Fibroblast of lung (primary cell): ENCODE results near the gene AGBL4. TPM values are rescaled to one million over a fixed set of nuclear protein-coding genes. Genes with fewer than 3 reads are reported as not detected.
A peak's percentile ranks its signal among the peaks of the same experiment; 100 is the strongest.

Source experiments
- DNase-seq, 2 donors: peaks; one replicate each; pipeline versions ENCODE4 v3.0.0 to v3.0.0-alpha.2; 2010; ENCODE audit warnings: low read depth in 2 of 2
- H2AFZ ChIP-seq: 2 replicates; pipeline ENCODE4 v1.5.1; 2012; ENCODE audit warnings: low read length, control low read depth, inconsistent platforms
- H3K27ac ChIP-seq: 2 replicates; pipeline ENCODE4 v1.5.1; 2011; ENCODE audit warnings: low read length, control low read depth; ENCODE audit not compliant: insufficient read depth
- H3K27me3 ChIP-seq: 2 replicates; pipeline ENCODE4 v1.5.1; 2011; ENCODE audit warnings: mild to moderate bottlenecking, low read length; ENCODE audit not compliant: control insufficient read depth, insufficient read depth
- H3K36me3 ChIP-seq: 2 replicates; pipeline ENCODE4 v1.5.1; 2011; ENCODE audit warnings: low read length; ENCODE audit not compliant: control insufficient read depth, insufficient read depth
- H3K4me1 ChIP-seq: 2 replicates; pipeline ENCODE4 v1.5.1; 2011; ENCODE audit warnings: low read length; ENCODE audit not compliant: control insufficient read depth, insufficient read depth; ENCODE audit errors: extremely low read depth
- H3K4me2 ChIP-seq: 2 replicates; pipeline ENCODE4 v1.5.1; 2011; ENCODE audit warnings: low read length, control low read depth; ENCODE audit not compliant: insufficient read depth; ENCODE audit errors: extremely low read depth
- H3K4me3 ChIP-seq, 4 experiments: fragments of 200-600 bp in 1 of 4; sonication (generic) in 1 of 4; replicated peaks in 1 of 4; 2 replicates each; pipeline ENCODE4 v1.5.1; 2011 to 2016; ENCODE audit warnings: low read length in 4 of 4, low read depth in 3 of 4, mild to moderate bottlenecking in 3 of 4, control low read depth in 2 of 4, inconsistent platforms in 1 of 4, mixed read lengths in 1 of 4; ENCODE audit not compliant: insufficient read depth in 1 of 4; ENCODE audit errors: control extremely low read depth in 1 of 4
- H3K79me2 ChIP-seq: 2 replicates; pipeline ENCODE4 v1.5.1; 2012; ENCODE audit warnings: mild to moderate bottlenecking, low read length, inconsistent platforms; ENCODE audit not compliant: control insufficient read depth, insufficient read depth
- H3K9ac ChIP-seq: 2 replicates; pipeline ENCODE4 v1.5.1; 2011; ENCODE audit warnings: mild to moderate bottlenecking, low read length, control low read depth; ENCODE audit not compliant: insufficient read depth
- H3K9me3 ChIP-seq: 2 replicates; pipeline ENCODE4 v1.5.1; 2012; ENCODE audit warnings: low read depth, low read length; ENCODE audit not compliant: control insufficient read depth, insufficient read depth
- H4K20me1 ChIP-seq: 2 replicates; pipeline ENCODE4 v1.5.1; 2011; ENCODE audit warnings: low read length; ENCODE audit not compliant: control insufficient read depth, insufficient read depth; ENCODE audit errors: extremely low read depth
- CTCF ChIP-seq, 2 donors: IDR thresholded peaks in 1 of 2; conservative IDR thresholded peaks in 1 of 2; 1 replicate in 1 of 2; 2 replicates in 1 of 2; pipeline ENCODE4 v1.5.1; 2011 to 2012; ENCODE audit warnings: low read length in 2 of 2, control low read depth in 1 of 2, inconsistent platforms in 1 of 2, low read depth in 1 of 2, mild to moderate bottlenecking in 1 of 2
- EZH2 ChIP-seq: IDR thresholded peaks from 2 replicates; pipeline ENCODE4 v1.5.1; 2012; ENCODE audit warnings: low read length, control low read depth, mild to moderate bottlenecking; ENCODE audit errors: missing control alignments
- polyA plus RNA-seq, 2 donors: library from polyadenylated mRNA; depleted of rRNA in 1 of 2; stranded (reverse) in 1 of 2; unstranded in 1 of 2; fragments of >200 nt; gene quantifications; 2 replicates each; pipeline ENCODE4 v1.2.1, GENCODE V29; 2011 to 2012; ENCODE audit warnings: missing spikeins in 1 of 2
- total RNA-seq: library from RNA; depleted of rRNA; stranded (reverse); fragments of >200 nt; gene quantifications from 2 replicates; pipeline ENCODE4 v1.2.1, GENCODE V29; 2014

AGBL4 gene
- total and polyA plus RNA-seq, 2 donors (not counting 1 experiment from before 2014, with no cell fraction given): not detected

GRCh38 chr1:48943826-48944225 is 1079.9 kb downstream of the AGBL4 start:
- Histone ChIP-seq H3K4me3 (no peak overlapping the region), H4K20me1 (no peaks in the 10 kb centered on the region), H3K4me2 (no peak overlapping the region), H3K27me3 (no peaks in the 10 kb centered on the region), H3K4me1 (no peaks in the 10 kb centered on the region), H2AFZ (no peak overlapping the region), H3K79me2 (no peaks in the 10 kb centered on the region), H3K9me3 (no peaks in the 10 kb centered on the region), H3K36me3 (no peaks in the 10 kb centered on the region), H3K9ac (no peak overlapping the region), H3K27ac (no peak overlapping the region)
- DNase-seq: no peak
- no peak for TF ChIP-seq CTCF (conservative IDR thresholded peaks at IDR 0.05 in 1 of 2, IDR thresholded peaks at IDR 0.05 in 1 of 2; ENCODE audit: low read depth in 1 of 2, low read length in 2 of 2)
- TF ChIP-seq EZH2: no peak

GRCh38 chr1:48943393-48943792 is 1080.4 kb downstream of the AGBL4 start:
- Histone ChIP-seq H2AFZ (no peak overlapping the region), H3K79me2 (no peaks in the 10 kb centered on the region), H3K4me3 (no peak overlapping the region), H3K9me3 (no peaks in the 10 kb centered on the region), H3K4me2 (no peak overlapping the region), H3K4me1 (no peaks in the 10 kb centered on the region), H3K9ac (no peak overlapping the region), H3K27me3 (no peaks in the 10 kb centered on the region), H3K27ac (no peak overlapping the region), H4K20me1 (no peaks in the 10 kb centered on the region), H3K36me3 (no peaks in the 10 kb centered on the region)
- no peak for TF ChIP-seq EZH2
- peak in 1 of 2 donors; percentile 85 for DNase-seq

GRCh38 chr1:48940962-48941732 is 1082.6 kb downstream of the AGBL4 start:
- Histone ChIP-seq H3K27ac (no peak overlapping the region), H3K36me3 (no peaks in the 10 kb centered on the region), H3K4me3 (no peak overlapping the region), H3K4me1 (no peaks in the 10 kb centered on the region), H3K9me3 (no peaks in the 10 kb centered on the region), H3K9ac (no peak overlapping the region), H3K27me3 (no peaks in the 10 kb centered on the region), H4K20me1 (no peaks in the 10 kb centered on the region), H3K4me2 (no peak overlapping the region), H3K79me2 (no peaks in the 10 kb centered on the region), H2AFZ (no peak overlapping the region)
- no peak for TF ChIP-seq EZH2
- no peak for TF ChIP-seq CTCF (conservative IDR thresholded peaks at IDR 0.05 in 1 of 2, IDR thresholded peaks at IDR 0.05 in 1 of 2; ENCODE audit: low read depth in 1 of 2, low read length in 2 of 2)
- DNase-seq: no peak
